ENCODE data around the gene GAD1. TPM values are rescaled to one million over a fixed set of nuclear protein-coding genes. Genes with fewer than 3 reads are reported as not detected.

Gene GAD1
- total RNA-seq (ENCODE audit: low replicate concordance) = not detected in 2 replicates

GRCh38 chr2:170816504-170817092, at the start of gene GAD1:
GAD1 (plus strand) TSS chr2:170816887; CDS start chr2:170818592, 1,705 bp downstream.
- no peak for TF ChIP-seq CTCF (IDR thresholded peaks at IDR 0.05; ENCODE audit: insufficient read depth, low read length)
- H3K4me3 ChIP-seq (ENCODE audit: low read depth, low read length) = peak within 1 kb of the TSS; percentile 56
- peak; percentile 42 for DNase-seq (ENCODE audit: low read depth)

- peak within 1 kb of the TSS; percentile 68 for H3K4me3 ChIP-seq (ENCODE audit: low read depth, low read length)
- TF ChIP-seq CTCF (IDR thresholded peaks at IDR 0.05; ENCODE audit: insufficient read depth, low read length) = no peak
- peak; percentile 20 for DNase-seq (ENCODE audit: low read depth)
Observed at GRCh38 chr2:170770008-170770605, 46.6 kb upstream of the GAD1 start, which contains the start of gene ERICH2. ERICH2 (plus strand) TSS chr2:170770378; CDS start chr2:170770682, 304 bp downstream.

- DNase-seq (ENCODE audit: low read depth) = peak; percentile 33
- H3K4me3 ChIP-seq (ENCODE audit: low read depth, low read length) = peak overlapping the region; percentile 68
- no peak for TF ChIP-seq CTCF (IDR thresholded peaks at IDR 0.05; ENCODE audit: insufficient read depth, low read length)
Observed at GRCh38 chr2:170770606-170771420, 45.9 kb upstream of the GAD1 start.

GRCh38 chr2:170771421-170771937, 45.2 kb upstream of the GAD1 start:
- peak overlapping the region; percentile 68 for H3K4me3 ChIP-seq (ENCODE audit: low read depth, low read length)
- DNase-seq (ENCODE audit: low read depth) = peak; percentile 20
- no peak for TF ChIP-seq CTCF (IDR thresholded peaks at IDR 0.05; ENCODE audit: insufficient read depth, low read length)

GRCh38 chr2:170772295-170772694, 44.4 kb upstream of the GAD1 start:
- TF ChIP-seq CTCF (IDR thresholded peaks at IDR 0.05; ENCODE audit: insufficient read depth, low read length) = no peak
- DNase-seq (ENCODE audit: low read depth) = no peak
- no peak overlapping the region for H3K4me3 ChIP-seq (ENCODE audit: low read depth, low read length)

GRCh38 chr2:170774074-170774473, 42.6 kb upstream of the GAD1 start:
- TF ChIP-seq CTCF (IDR thresholded peaks at IDR 0.05; ENCODE audit: insufficient read depth, low read length) = no peak
- DNase-seq (ENCODE audit: low read depth) = no peak
- H3K4me3 ChIP-seq (ENCODE audit: low read depth, low read length) = no peak overlapping the region
